IMR-90 (cell line): ENCODE data around the gene PRELID2. TPM values are rescaled to one million over a fixed set of nuclear protein-coding genes. Genes with fewer than 3 reads are reported as not detected.

Experiments
- ATAC-seq: fragments of 200-7000 bp; cut with Tn5 transposase; 2 replicates; pipeline ENCODE4 v1.9.1; 2020; ENCODE audit warnings: low read depth, mild to moderate bottlenecking, moderate library complexity
- BruUV-seq: library from RNA; stranded (reverse); fragments of 400-500 nt; replicated peaks from 2 replicates; lab custom pipeline; 2021; lab: Mats Ljungman, UMichigan
- CTCF ChIA-PET: fragments of 300-600 bp; formaldehyde crosslinking; extraction: SDS; loops from one replicate; lab custom pipeline; 2021; ENCODE audit warnings: antibody characterized with exemption; lab: Yijun Ruan, JAX
- POLR2A ChIA-PET: fragments of 300-600 bp; sonication (Branson Sonifier 250); formaldehyde crosslinking; loops from one replicate; lab custom pipeline; 2022; ENCODE audit warnings: antibody characterized with exemption; ENCODE audit not compliant: unreplicated experiment; lab: Charles Lee
- DNase-seq: peaks from one replicate; pipeline ENCODE4 v3.0.0; 2013
- H2AFZ ChIP-seq: replicated peaks from 2 replicates; pipeline ENCODE3; 2013; ENCODE audit warnings: low read length, mild to moderate bottlenecking; ENCODE audit not compliant: poor library complexity
- H2AK5ac ChIP-seq: 2 replicates; pipeline ENCODE4 v1.6.1; 2013; ENCODE audit warnings: low read depth, low read length, inconsistent platforms
- H2AK9ac ChIP-seq: replicated peaks from 2 replicates; pipeline ENCODE3; 2013; ENCODE audit warnings: mild to moderate bottlenecking, low read depth, low read length, moderate library complexity; ENCODE audit not compliant: poor library complexity
- H2BK120ac ChIP-seq: 2 replicates; pipeline ENCODE4 v1.6.1; 2013; ENCODE audit warnings: low read depth, low read length, inconsistent platforms
- H2BK15ac ChIP-seq: 3 replicates; pipeline ENCODE4 v1.6.1; 2013; ENCODE audit warnings: low read depth, low read length, inconsistent platforms
- H2BK20ac ChIP-seq: 2 replicates; pipeline ENCODE4 v1.6.1; 2013; ENCODE audit warnings: low read depth, mild to moderate bottlenecking, inconsistent platforms, low read length, moderate library complexity
- H2BK5ac ChIP-seq: 2 replicates; pipeline ENCODE4 v1.6.1; 2013; ENCODE audit warnings: mild to moderate bottlenecking, low read depth, low read length, inconsistent platforms; ENCODE audit not compliant: poor library complexity, severe bottlenecking
- H3K14ac ChIP-seq: replicated peaks from 2 replicates; pipeline ENCODE4 v1.6.1; 2013; ENCODE audit warnings: low read depth, low read length, inconsistent platforms
- H3K18ac ChIP-seq: 2 replicates; pipeline ENCODE4 v1.6.1; 2013; ENCODE audit warnings: low read depth, low read length, control low read depth
- H3K23ac ChIP-seq: 2 replicates; pipeline ENCODE4 v1.6.1; 2013; ENCODE audit warnings: low read depth, low read length, inconsistent platforms
- H3K27ac ChIP-seq: 2 replicates; pipeline ENCODE4 v1.5.1; 2013; ENCODE audit warnings: mild to moderate bottlenecking, control low read depth, low read length; ENCODE audit not compliant: insufficient read depth
- H3K27me3 ChIP-seq: 2 replicates; pipeline ENCODE4 v1.6.1; 2013; ENCODE audit warnings: low read length; ENCODE audit not compliant: control insufficient read depth, insufficient read depth
- H3K36me3 ChIP-seq: 2 replicates; pipeline ENCODE4 v1.6.1; 2013; ENCODE audit warnings: low read length, mixed read lengths; ENCODE audit not compliant: control insufficient read depth, insufficient read depth
- H3K4ac ChIP-seq: 2 replicates; pipeline ENCODE4 v1.6.1; 2013; ENCODE audit warnings: low read depth, low read length, inconsistent platforms
- H3K4me1 ChIP-seq: 2 replicates; pipeline ENCODE4 v1.6.1; 2013; ENCODE audit warnings: low read length, mixed read lengths; ENCODE audit not compliant: control insufficient read depth, insufficient read depth
- H3K4me2 ChIP-seq: 2 replicates; pipeline ENCODE4 v1.6.1; 2013; ENCODE audit warnings: low read depth, mild to moderate bottlenecking, control low read depth, low read length, moderate library complexity
- H3K4me3 ChIP-seq: 2 replicates; pipeline ENCODE4 v1.5.1; 2013; ENCODE audit warnings: low read depth, mild to moderate bottlenecking, control low read depth, low read length, moderate library complexity; ENCODE audit not compliant: insufficient read depth
- H3K56ac ChIP-seq: 2 replicates; pipeline ENCODE4 v1.6.1; 2013; ENCODE audit warnings: low read length, inconsistent platforms; ENCODE audit not compliant: insufficient read depth; ENCODE audit errors: extremely low read depth
- H3K79me1 ChIP-seq, 2 experiments: 2 replicates each; pipeline ENCODE4 v1.6.1; 2013; ENCODE audit warnings: low read length in 2 of 2, inconsistent platforms in 1 of 2, low read depth in 1 of 2
- H3K9ac ChIP-seq: 2 replicates; pipeline ENCODE4 v1.6.1; 2013; ENCODE audit warnings: low read depth, low read length, control low read depth
- H3K9me1 ChIP-seq: 2 replicates; pipeline ENCODE4 v1.6.1; 2013; ENCODE audit warnings: low read length, inconsistent platforms; ENCODE audit not compliant: insufficient read depth
- H3K9me3 ChIP-seq: 2 replicates; pipeline ENCODE4 v1.6.1; 2013; ENCODE audit warnings: low read length; ENCODE audit not compliant: control insufficient read depth, insufficient read depth
- H4K20me1 ChIP-seq: 2 replicates; pipeline ENCODE4 v1.6.1; 2013; ENCODE audit warnings: low read length, inconsistent platforms; ENCODE audit not compliant: insufficient read depth
- H4K5ac ChIP-seq: 2 replicates; pipeline ENCODE4 v1.6.1; 2013; ENCODE audit warnings: mild to moderate bottlenecking, low read depth, low read length, control low read depth
- H4K8ac ChIP-seq, 2 experiments: 2 replicates each; pipeline ENCODE4 v1.6.1; 2013; ENCODE audit warnings: low read depth in 2 of 2, low read length in 2 of 2, control low read depth in 1 of 2, inconsistent platforms in 1 of 2
- H4K91ac ChIP-seq: 2 replicates; pipeline ENCODE4 v1.6.1; 2013; ENCODE audit warnings: low read depth, low read length, inconsistent platforms; ENCODE audit not compliant: insufficient read depth
- BHLHE40 ChIP-seq: fragments of 150-350 bp; IDR thresholded peaks from 2 replicates; pipeline ENCODE4 v1.6.1; 2016; ENCODE audit warnings: mild to moderate bottlenecking, low read depth, low read length
- CEBPB ChIP-seq: IDR thresholded peaks from 2 replicates; pipeline ENCODE4 v1.6.1; 2012; ENCODE audit warnings: low read depth, low read length, improper control_type of control experiment
- CHD1 ChIP-seq: IDR thresholded peaks from 2 replicates; pipeline ENCODE4 v1.6.1; 2012; ENCODE audit warnings: low read depth, low read length, improper control_type of control experiment
- CTCF ChIP-seq: conservative IDR thresholded peaks from 2 replicates; pipeline ENCODE4 v1.5.1; 2012; ENCODE audit warnings: mild to moderate bottlenecking, low read depth, low read length, improper control_type of control experiment
- FOS ChIP-seq: fragments of 150-350 bp; IDR thresholded peaks from 2 replicates; pipeline ENCODE4 v1.6.1; 2016; ENCODE audit warnings: low read depth, low read length
- MAFK ChIP-seq: IDR thresholded peaks from 2 replicates; pipeline ENCODE4 v1.6.1; 2012; ENCODE audit warnings: low read depth, low read length, improper control_type of control experiment
- MAZ ChIP-seq: IDR thresholded peaks from 2 replicates; pipeline ENCODE4 v1.6.1; 2012; ENCODE audit warnings: low read depth, mild to moderate bottlenecking, low read length, improper control_type of control experiment, moderate library complexity, borderline replicate concordance
- MXI1 ChIP-seq: IDR thresholded peaks from 2 replicates; pipeline ENCODE4 v1.6.1; 2012; ENCODE audit warnings: low read depth, mild to moderate bottlenecking, low read length, moderate library complexity, borderline replicate concordance
- NFE2L2 ChIP-seq: fragments of 150-350 bp; IDR thresholded peaks from 2 replicates; pipeline ENCODE4 v1.6.1; 2016; ENCODE audit warnings: low read depth, mild to moderate bottlenecking, low read length
- POLR2A ChIP-seq: IDR thresholded peaks from 2 replicates; pipeline ENCODE4 v1.6.1; 2012; ENCODE audit warnings: mild to moderate bottlenecking, low read depth, low read length
- RAD21 ChIP-seq: IDR thresholded peaks from 2 replicates; pipeline ENCODE4 v1.6.1; 2012; ENCODE audit warnings: low read length, improper control_type of control experiment
- RCOR1 ChIP-seq: IDR thresholded peaks from 2 replicates; pipeline ENCODE4 v1.6.1; 2012; ENCODE audit warnings: mild to moderate bottlenecking, low read length, improper control_type of control experiment; ENCODE audit not compliant: insufficient replicate concordance
- RFX5 ChIP-seq: IDR thresholded peaks from 2 replicates; pipeline ENCODE4 v1.8.0; 2012; ENCODE audit warnings: low read depth, mild to moderate bottlenecking, low read length, moderate library complexity
- SMC3 ChIP-seq: fragments of 150-350 bp; IDR thresholded peaks from 2 replicates; pipeline ENCODE4 v1.6.1; 2016; ENCODE audit warnings: low read depth, mild to moderate bottlenecking, antibody characterized with exemption, low read length, moderate library complexity
- WGBS, 2 experiments: methylation state at CpG; one replicate each; pipeline versions ENCODE4 v1.1.5 to v1.1.7; 2013; ENCODE audit warnings: missing lambda C conversion rate in 2 of 2; ENCODE audit not compliant: insufficient read length in 1 of 2; ENCODE audit errors: extremely low coverage in 2 of 2; 5-methylcytosine and 5-hydroxymethylcytosine counted together
- dilution Hi-C: fragments of 300-500 bp; cut with HindIII; formaldehyde crosslinking; loops from one replicate; pipeline ENCODE4 v1.14.3; 2018; ENCODE audit warnings: low sequenced_read_pairs; ENCODE audit not compliant: unreplicated experiment
- in situ Hi-C: fragments of 300-500 bp; cut with MboI; formaldehyde crosslinking; loops from 3 replicates; pipeline ENCODE4 v1.14.3; 2019; ENCODE audit warnings: low sequenced_read_pairs, inconsistent platforms, mixed read lengths
- intact Hi-C: fragments of 100-400 bp; cut with micrococcal nuclease; formaldehyde crosslinking; loops from 2 replicates; pipeline ENCODE4 v1.10.0; 2022
- polyA plus RNA-seq, 3 experiments: library from polyadenylated mRNA; depleted of rRNA; stranded (reverse); fragments of >200 nt; gene quantifications; 2 replicates each; pipeline ENCODE4 v1.2.3, GENCODE V29; 2012; ENCODE audit warnings: low replicate concordance in 1 of 3
- total RNA-seq: library from RNA; depleted of rRNA; stranded (reverse); fragments of >200 nt; gene quantifications from 2 replicates; pipeline ENCODE4 v1.2.3, GENCODE V29; 2012
- TF ChIP-seq, protein P1 (sequence below): fragments of 150-350 bp; IDR thresholded peaks from 2 replicates; pipeline ENCODE4 v1.6.1; 2016; ENCODE audit warnings: low read depth, mild to moderate bottlenecking, low read length, moderate library complexity, borderline replicate concordance
- TF ChIP-seq, protein P2 (sequence below): fragments of 150-350 bp; IDR thresholded peaks from 2 replicates; pipeline ENCODE4 v1.6.1; 2017; ENCODE audit warnings: mild to moderate bottlenecking, antibody characterized with exemption, low read length, low read depth

Gene PRELID2
- total and polyA plus RNA-seq, 2 of the 4 experiments (the other 2 are of a cell fraction) = 4.9 to 8.6 TPM

DNA sequence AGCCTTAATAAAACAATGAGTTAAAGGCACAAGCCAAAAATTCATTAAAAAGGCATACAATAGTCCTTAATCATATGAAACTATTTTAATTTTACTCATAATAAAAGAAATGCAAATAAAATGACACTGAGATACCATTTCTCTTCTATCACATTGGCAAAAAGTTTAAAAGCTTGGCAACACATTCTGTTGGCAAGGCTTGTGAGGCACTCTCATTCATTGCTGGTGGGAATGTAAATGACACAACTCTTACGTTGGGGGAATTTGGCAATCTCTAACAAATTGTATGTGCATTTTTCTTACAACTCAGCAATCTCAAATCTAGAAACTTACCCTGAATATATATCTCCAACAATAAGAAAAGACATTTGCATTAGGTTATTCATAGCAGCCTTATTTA lies 111.6 kb downstream of the PRELID2 start:
- no peak overlapping the region for H3K18ac ChIP-seq
- BruUV-seq = no TSS peak
- no peak overlapping the region for H2BK120ac ChIP-seq
- no peak overlapping the region for H3K27ac ChIP-seq
- no peak overlapping the region for H2BK15ac ChIP-seq
- H3K56ac ChIP-seq = no peak overlapping the region
- no peak overlapping the region for H2AFZ ChIP-seq
- H3K4ac ChIP-seq = no peak overlapping the region
- H3K4me2 ChIP-seq = no peak overlapping the region
- intact Hi-C loops = no loop called here
- in situ Hi-C loops = loop anchor here (25.0 kb wide), 1 partner anchor 1511 kb away; no protein-coding TSS in a partner anchor
- CTCF ChIA-PET = no interaction called here
- DNase-seq (no peak), ATAC-seq (no peak)
- no peaks in the 10 kb centered on the region for H4K20me1 ChIP-seq
- H2AK9ac ChIP-seq = no peak overlapping the region
- POLR2A ChIA-PET = interaction anchor here (0.6 kb wide), 1 partner anchor 132 kb away, joined by 3 read pairs; no protein-coding TSS in a partner anchor
- no peaks in the 10 kb centered on the region; the same call in 1 of the 2 replicates for H3K9me3 ChIP-seq
- no peak overlapping the region for H2AK5ac ChIP-seq
- WGBS, 2 experiments = no CpG with 5 or more reads among the region's 1 CpG
- TF ChIP-seq NFE2L2 (no peak), FOS (no peak), MAFK (no peak), RAD21 (no peak), RCOR1 (no peak), CTCF (no peak), POLR2A (no peak), RFX5 (no peak), BHLHE40 (no peak), MAZ (no peak), CEBPB (no peak), CHD1 (no peak), SMC3 (no peak), MXI1 (no peak)
- TF ChIP-seq, protein P1, sequence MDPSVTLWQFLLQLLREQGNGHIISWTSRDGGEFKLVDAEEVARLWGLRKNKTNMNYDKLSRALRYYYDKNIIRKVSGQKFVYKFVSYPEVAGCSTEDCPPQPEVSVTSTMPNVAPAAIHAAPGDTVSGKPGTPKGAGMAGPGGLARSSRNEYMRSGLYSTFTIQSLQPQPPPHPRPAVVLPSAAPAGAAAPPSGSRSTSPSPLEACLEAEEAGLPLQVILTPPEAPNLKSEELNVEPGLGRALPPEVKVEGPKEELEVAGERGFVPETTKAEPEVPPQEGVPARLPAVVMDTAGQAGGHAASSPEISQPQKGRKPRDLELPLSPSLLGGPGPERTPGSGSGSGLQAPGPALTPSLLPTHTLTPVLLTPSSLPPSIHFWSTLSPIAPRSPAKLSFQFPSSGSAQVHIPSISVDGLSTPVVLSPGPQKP = no peak
- TF ChIP-seq, protein P2, sequence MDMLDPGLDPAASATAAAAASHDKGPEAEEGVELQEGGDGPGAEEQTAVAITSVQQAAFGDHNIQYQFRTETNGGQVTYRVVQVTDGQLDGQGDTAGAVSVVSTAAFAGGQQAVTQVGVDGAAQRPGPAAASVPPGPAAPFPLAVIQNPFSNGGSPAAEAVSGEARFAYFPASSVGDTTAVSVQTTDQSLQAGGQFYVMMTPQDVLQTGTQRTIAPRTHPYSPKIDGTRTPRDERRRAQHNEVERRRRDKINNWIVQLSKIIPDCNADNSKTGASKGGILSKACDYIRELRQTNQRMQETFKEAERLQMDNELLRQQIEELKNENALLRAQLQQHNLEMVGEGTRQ = no peak
- H3K4me3 ChIP-seq = no peak overlapping the region
- H3K27me3 ChIP-seq = no peaks in the 10 kb centered on the region
- no peak overlapping the region for H3K23ac ChIP-seq
- no peak overlapping the region for H2BK20ac ChIP-seq
- H3K9ac ChIP-seq = no peak overlapping the region
- H3K4me1 ChIP-seq = no peaks in the 10 kb centered on the region
- no peaks in the 10 kb centered on the region for H3K9me1 ChIP-seq
- no peak overlapping the region for H4K91ac ChIP-seq
- H3K36me3 ChIP-seq = no peaks in the 10 kb centered on the region
- H3K79me1 ChIP-seq = no peaks in the 10 kb centered on the region
- no peak overlapping the region for H3K14ac ChIP-seq
- H4K5ac ChIP-seq = no peak overlapping the region
- dilution Hi-C loops = no loop called here
- H2BK5ac ChIP-seq = no peak overlapping the region
- H4K8ac ChIP-seq = no peak overlapping the region
